Stomach (tissue), 4 donors: ENCODE results near the gene MLLT10.

Experiments
- CTCF ChIP-seq, 7 experiments: fragments of 450-650 bp in 4 of 7; fragments of 200-600 bp in 3 of 7; sonication (generic) in 3 of 7; IDR thresholded peaks; one replicate each; pipeline ENCODE4 v1.5.1; 2016 to 2019; ENCODE audit warnings: antibody characterized with exemption in 7 of 7, control low read depth in 2 of 7, mild to moderate bottlenecking in 1 of 7
- EP300 ChIP-seq: sonication (generic); formaldehyde crosslinking; IDR thresholded peaks from one replicate; pipeline ENCODE4 v1.6.1; 2017; ENCODE audit warnings: antibody characterized with exemption
- POLR2A ChIP-seq, 4 donors: fragments of 450-650 bp; IDR thresholded peaks; one replicate each; pipeline ENCODE4 v1.6.1; 2016; ENCODE audit warnings: antibody characterized with exemption in 4 of 4, control low read depth in 2 of 4, mild to moderate bottlenecking in 1 of 4, moderate library complexity in 1 of 4
- POLR2AphosphoS5 ChIP-seq, 3 donors: sonication (generic); formaldehyde crosslinking; IDR thresholded peaks; one replicate each; pipeline ENCODE4 v1.6.1; 2016; ENCODE audit warnings: antibody characterized with exemption in 3 of 3

- TF ChIP-seq POLR2AphosphoS5 (IDR thresholded peaks at IDR 0.05) (no peak), CTCF (IDR thresholded peaks at IDR 0.05) (no peak), POLR2A (IDR thresholded peaks at IDR 0.05) (no peak), EP300 (no peak)
Observed at GRCh38 chr10:21535494-21535965, 1.5 kb downstream of the MLLT10 start.
